Right ventricle myocardium inferior (tissue), 1 donor: ENCODE results near the gene TTC34. TPM values are rescaled to one million over a fixed set of nuclear protein-coding genes. Genes with fewer than 3 reads are reported as not detected.
"Not testable (repeated sequence)": the region's sequence is repeated elsewhere in the genome, so short reads cannot be mapped to it uniquely, and the experiment has no call there.

Experiments
- ATAC-seq: fragments of 200-7000 bp; cut with Tn5 transposase; one replicate; pipeline ENCODE4 v1.9.1; 2020; ENCODE audit warnings: mild to moderate bottlenecking, moderate library complexity
- DNase-seq: peaks from one replicate; pipeline ENCODE4 v3.0.0; 2021; ENCODE audit errors: missing footprints
- intact Hi-C: fragments of 100-400 bp; cut with DNase I; formaldehyde crosslinking; loops from one replicate; pipeline ENCODE4 v1.11.0; 2022
- total RNA-seq: library from RNA; stranded (reverse); fragmentation: NEBNext Ultra II Directional; extraction: Animal tissue kit (Norgen Biotek cat#: 25700); gene quantifications from one replicate; pipeline ENCODE4 v1.2.1, GENCODE V29; 2021
- donor health status: DM: no; HTN: yes; CAD: no; lungs with severe emphysema.

The TTC34 gene
- total RNA-seq, 1 donor from 2014 or later, result 0.70 TPM

DNA sequence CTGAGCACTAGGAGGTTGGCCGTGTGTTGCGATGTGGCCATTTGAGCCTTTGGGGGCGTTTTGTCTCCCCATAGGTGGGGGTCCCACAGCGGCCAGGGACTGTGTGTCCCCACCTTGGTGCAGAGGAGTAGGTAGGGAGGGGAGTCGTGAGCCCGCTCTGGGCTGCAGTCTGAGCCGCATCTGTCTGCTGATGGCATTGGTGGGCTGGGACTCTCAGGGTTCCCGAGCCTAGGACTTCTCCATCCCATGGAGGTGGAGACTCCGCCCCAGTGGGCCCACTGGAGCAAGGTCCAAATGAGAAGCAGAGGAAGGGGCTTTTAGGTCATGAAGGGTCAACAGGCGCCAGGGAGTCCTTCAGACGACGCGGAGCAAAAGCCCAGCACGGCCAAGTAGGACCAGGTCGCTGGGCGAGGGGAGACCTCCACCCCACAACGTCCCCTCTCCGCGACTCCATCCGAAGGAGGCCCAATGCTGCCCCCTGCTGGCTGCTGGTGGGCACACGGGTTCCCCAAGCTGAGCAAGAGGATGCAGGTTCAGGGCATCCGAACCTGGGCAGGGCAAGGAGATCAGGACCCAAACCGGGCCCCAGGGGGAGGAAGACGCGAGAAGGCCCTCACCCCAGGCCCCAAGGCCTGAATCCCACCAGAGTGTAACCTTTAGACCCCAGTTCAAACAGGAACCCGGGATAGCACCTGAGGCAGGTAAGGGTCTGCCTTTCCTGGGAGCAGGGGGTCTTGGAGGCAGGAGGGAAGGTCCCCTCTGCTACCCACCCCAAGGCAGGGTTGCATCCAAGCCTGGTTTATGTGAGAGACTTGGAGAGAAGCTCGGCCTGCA lies 14.9 kb downstream of the TTC34 start:
- ATAC-seq (no peak), DNase-seq (peak; percentile 75)
- intact Hi-C loops, result loop anchor here (2.0 kb wide), 1 partner anchor 372 kb away; no protein-coding TSS in a partner anchor

DNA sequence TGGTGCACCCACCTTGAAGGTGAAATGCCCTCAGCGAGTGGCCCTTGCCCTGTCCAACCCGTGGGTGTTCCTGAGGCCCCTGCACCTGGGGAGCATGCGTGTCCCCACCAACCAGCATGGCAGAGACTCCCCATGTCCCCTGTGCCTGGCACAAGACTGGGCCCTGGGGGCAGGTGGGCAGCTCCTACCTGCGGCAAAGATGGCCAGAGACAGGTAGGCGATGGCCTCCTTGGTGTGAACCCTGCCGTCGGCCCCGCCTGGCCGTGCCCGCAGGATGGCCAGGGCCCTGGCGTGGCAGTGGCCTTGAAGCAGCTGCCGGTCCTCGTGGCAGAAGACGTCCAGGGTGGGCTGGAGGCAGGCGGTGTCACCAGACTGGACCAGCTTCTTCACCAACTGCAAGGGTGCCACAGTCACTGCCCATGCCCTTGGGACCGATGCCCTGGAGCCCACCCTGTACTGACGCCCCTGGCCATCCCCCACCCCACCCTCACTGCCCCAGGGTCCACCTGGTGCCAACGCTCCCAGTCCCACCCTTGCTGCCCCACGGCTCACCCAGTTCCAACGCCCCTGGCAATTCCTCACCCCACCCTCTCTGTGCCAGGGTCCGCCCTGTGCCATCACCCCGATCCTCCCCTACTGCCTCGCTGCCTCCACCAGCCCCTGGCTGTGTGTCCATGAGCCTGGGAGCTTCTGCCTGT lies 15.7 kb downstream of the TTC34 start:
- ATAC-seq (no peak), DNase-seq (peak; percentile 61)
- intact Hi-C loops, result loop anchor here (2.0 kb wide), 1 partner anchor 371 kb away; no protein-coding TSS in a partner anchor

GRCh38 chr1:2784854-2785630 lies 16.5 kb downstream of the TTC34 start:
- intact Hi-C loops, result loop anchor here (5.0 kb wide), 1 partner anchor 228 kb away; the partner anchor contains the start of gene TNFRSF14
- ATAC-seq (no peak), DNase-seq (no peak)

DNA sequence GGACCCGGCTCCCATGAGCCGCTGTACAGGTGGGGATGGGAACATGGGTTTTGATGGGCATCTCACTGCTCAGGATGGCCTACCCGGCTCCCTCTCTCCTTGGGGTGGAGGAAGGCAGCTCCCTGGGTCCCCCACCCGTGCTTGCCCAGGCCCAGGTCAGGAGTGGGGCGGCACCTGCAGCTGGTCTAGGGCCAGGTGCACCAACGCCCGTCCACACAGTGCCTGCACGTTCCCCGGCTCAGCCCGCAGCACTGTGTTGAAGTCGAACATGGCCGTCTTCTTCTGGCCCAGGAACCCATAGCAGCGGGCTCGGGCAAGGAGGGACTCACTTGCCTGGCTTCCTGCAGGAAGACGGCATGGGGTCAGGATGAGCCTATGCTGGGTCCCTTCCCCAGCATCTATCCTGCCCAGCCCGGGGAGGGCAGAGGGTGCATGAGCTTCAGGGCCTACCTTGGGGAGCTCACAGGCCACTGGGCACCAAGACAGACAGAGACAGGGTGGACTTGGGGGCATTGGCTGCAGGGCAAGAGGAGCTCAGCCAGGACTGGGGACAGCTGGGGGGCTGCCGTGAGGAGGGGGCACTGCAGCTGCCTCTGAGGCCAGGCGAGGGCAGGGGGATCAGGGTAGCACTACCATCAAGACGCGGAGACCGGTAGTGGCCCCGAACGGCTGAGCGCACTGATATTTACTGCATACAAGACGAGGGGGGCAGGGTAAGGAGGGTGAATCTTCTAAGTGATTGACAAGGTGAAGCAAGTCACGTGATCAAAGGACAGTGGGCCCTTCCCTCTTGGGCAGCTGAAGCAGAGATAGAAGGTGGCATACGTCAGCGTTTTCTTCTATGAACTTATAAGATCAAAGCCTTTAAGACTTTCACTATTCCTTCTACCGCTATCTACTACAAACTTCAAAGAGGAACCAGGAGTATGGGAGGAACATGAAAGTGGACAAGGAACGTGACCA lies 17.8 kb downstream of the TTC34 start:
- ATAC-seq (no peak), DNase-seq (peak; percentile 51)
- intact Hi-C loops, result loop anchor here (5.0 kb wide), 1 partner anchor 226 kb away; the partner anchor contains the start of gene TNFRSF14

GRCh38 chr1:2783069-2783434 lies 18.4 kb downstream of the TTC34 start:
- intact Hi-C loops, result loop anchor here (5.0 kb wide), 1 partner anchor 226 kb away; the partner anchor contains the start of gene TNFRSF14
- no peak for ATAC-seq
- DNase-seq, result no peak

DNA sequence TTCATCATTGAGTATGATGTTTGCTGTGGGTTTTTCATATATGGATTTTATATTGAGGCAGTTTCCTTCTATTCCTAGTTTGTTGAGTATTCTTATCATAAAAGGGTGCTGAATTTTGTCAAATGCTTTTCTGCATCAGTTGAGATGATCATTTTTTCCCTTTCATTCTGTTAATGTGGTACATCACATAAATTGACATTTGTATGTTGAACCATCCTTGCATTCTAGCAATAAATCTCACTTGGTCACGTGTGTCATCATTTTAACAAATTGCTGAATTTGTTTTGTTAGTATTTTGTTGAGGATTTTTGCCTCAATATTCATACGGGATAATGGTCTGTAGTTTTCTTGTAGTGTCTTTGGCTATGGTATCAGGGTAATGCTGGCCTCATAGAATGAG lies 19.9 kb downstream of the TTC34 start:
- ATAC-seq (no peak), DNase-seq (no peak)
- intact Hi-C loops, result loop anchor here (5.0 kb wide), 1 partner anchor 224 kb away; the partner anchor contains the start of gene TNFRSF14

DNA sequence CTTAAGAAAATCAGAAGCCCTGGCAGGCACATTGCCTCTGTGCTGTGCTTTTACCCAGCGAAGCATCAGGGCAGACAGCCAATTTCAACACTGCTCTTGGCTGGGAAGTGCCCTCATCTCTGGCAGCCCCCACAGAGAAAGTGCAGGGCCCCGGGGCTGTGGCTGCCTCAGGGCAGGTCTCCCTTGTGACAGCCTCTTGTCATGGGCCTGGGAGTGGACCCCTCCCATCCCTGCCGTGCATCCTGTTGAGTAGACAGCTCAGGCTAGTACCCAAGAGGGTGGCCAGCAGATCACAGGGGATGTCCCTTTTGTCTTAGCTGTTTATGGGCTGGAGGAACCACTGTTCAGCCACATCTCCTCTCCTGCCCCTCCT lies 23.3 kb downstream of the TTC34 start:
- intact Hi-C loops, result no loop called here
- no peak for DNase-seq
- no peak for ATAC-seq

- no peak for ATAC-seq
- intact Hi-C loops, result no loop called here
- DNase-seq, result no peak
These were observed 23.9 kb downstream of the TTC34 start for GRCh38 chr1:2777424-2778219.

DNA sequence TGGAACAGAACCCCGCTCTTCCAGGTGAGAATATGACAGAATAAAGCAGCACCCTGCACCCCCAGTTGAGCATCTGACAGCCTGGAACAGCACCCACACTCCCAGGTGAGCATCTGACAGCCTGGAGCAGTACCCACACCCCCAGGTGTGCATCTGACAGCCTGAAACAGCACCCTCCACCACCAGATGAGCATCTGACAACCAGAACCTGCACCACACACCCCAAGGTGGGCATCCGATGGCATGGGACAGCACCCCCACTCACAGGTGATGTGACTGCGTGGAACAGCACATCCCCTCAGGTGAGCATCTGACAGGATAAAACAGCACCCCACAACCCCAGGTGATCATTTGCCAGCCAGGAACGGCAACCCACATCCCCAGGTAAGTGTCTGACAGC lies 26.2 kb downstream of the TTC34 start:
- DNase-seq, intact Hi-C loops, ATAC-seq: not testable (repeated sequence)

DNA sequence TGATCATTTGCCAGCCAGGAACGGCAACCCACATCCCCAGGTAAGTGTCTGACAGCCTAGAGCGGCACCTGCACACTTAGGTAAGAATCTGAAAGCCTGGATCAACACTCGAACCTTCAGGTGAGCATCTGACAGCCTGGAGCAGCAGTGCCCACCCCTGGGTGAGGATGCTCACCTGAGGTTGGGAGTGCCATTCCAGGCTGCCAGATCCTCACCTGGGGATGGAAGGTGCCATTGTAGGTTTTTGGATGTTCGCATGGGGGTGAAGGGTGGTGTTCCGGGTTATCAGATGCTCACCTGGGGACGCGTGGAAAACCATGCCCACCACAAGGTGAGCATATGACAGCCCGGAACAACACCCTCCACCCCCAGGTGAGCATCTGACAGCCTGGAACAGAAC lies 33.4 kb downstream of the TTC34 start:
- DNase-seq, result peak; percentile 7
- ATAC-seq, intact Hi-C loops: not testable (repeated sequence)

DNA sequence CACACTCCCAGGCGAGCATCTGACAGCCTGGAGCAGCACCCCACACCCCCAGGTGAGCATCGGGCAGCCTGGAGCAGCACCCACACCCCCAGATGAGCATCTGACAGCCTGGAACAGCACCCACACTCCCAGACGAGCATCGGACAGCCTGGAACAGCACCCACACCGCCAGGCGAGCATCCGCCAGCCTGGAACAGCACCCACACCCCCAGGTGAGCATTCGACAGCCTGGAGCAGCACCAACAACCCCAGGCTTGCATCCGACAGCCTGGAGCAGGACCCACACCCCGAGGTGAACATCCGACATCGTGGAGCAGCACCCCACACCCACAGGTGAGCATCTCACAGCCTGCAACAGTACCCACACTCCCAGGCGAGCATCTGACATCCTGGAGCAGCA lies 42.1 kb downstream of the TTC34 start:
- ATAC-seq, intact Hi-C loops: not testable (repeated sequence)
- peak; percentile 58 for DNase-seq

DNA sequence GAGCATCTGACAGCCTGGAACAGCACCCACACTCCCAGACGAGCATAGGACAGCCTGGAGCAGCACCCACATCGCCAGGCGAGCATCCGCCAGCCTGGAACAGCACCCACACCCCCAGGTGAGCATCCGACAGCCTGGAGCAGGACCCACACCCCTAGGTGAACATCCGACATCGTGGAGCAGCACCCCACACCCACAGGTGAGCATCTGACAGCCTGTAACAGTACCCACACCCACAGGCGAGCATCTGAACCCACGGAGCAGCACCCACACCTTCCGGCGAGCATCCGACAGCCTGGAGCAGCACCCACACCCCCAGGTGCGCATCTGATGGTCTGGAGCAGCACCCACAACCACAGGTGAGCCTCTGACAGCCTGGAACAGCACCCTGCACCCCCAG lies 44.0 kb downstream of the TTC34 start:
- ATAC-seq, intact Hi-C loops: not testable (repeated sequence)
- DNase-seq, result peak; percentile 68

DNA sequence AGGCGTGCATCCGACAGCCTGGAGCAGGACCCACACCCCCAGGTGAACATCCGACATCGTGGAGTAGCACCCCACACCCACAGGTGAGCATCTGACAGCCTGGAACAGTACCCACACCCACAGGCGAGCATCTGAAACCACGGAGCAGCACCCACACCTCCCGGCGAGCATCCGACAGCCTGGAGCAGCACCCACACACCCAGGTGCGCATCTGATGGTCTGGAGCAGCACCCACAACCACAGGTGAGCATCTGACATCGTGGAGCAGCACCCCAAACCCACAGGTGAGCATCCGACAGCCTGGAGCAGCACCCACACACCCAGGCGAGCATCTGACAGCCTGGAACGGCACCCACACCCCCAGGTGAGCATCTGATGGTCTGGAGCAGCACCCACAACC lies 46.1 kb downstream of the TTC34 start:
- ATAC-seq, DNase-seq, intact Hi-C loops: not testable (repeated sequence)

DNA sequence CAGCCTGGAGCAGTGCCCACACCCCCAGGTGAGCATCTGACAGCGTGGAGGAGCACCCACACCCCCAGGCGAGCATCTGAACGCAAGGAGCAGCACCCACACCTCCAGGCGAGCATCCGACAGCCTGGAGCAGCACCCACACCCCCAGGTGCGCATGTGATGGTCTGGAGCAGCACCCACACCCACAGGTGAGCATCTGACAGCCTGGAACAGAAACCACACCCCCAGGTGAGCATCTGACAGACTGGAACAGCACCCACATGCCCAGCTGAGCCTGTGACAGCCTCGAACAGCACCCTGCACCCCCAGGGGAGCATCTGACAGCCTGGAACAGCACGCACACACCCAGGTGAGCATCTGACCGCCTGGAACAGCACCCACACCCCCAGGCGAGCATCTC lies 46.9 kb downstream of the TTC34 start:
- intact Hi-C loops, ATAC-seq, DNase-seq: not testable (repeated sequence)

DNA sequence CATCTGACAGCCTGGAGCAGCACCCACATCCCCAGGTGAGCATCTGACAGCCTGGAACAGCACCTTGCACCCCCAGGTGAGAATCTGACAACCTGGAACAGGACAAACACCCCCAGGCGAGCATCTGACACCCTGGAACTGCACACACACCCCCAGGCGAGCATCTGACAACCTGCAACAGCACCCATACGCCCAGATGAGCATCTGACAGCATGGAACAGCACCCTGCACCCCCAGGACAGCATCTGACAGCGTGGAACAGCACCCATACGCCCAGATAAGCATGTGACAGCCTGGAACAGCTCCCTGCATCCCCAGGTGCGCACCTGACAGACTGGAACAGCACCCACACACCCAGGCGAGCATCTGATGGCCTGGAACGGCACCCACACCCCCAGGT lies 49.0 kb downstream of the TTC34 start:
- intact Hi-C loops, ATAC-seq: not testable (repeated sequence)
- peak; percentile 5 for DNase-seq

GRCh38 chr1:2751866-2752265 lies 49.6 kb downstream of the TTC34 start:
- ATAC-seq, intact Hi-C loops: not testable (repeated sequence)
- DNase-seq, result peak; percentile 8
